K562 (cell line): ENCODE results near the gene PTGIR.

Experiments
- ARNT ChIP-seq, 2 experiments: fragments of 450-650 bp; IDR thresholded peaks; 2 replicates each; pipeline ENCODE4 v1.6.1; 2016; ENCODE audit warnings: mild to moderate bottlenecking in 1 of 2
- POLR2G ChIP-seq: fragments of 200-400 bp; formaldehyde crosslinking; IDR thresholded peaks from 2 replicates; pipeline ENCODE4 v1.6.1; 2017; ENCODE audit warnings: low read depth, mild to moderate bottlenecking, antibody characterized with exemption, low read length, moderate library complexity

DNA sequence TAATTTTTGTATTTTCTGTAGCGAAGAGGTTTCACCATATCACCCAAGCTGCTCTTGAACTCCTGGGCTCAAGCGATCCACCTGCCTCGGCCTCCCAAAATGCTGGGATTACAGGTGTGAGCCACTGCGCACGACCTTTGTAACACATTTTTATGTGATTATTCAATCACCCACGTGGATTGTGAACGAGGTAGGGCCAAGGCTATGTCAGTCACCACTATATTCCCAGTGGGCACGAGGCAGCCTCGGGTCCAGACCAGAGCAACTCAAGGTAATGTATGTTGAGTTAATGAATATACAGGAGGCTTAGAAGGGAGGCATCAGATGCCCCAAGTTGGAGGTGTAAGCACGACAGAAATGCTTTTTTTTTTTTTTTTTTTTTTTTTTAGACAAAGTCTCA is 8.9 kb downstream of the PTGIR start:
- TF ChIP-seq POLR2G (no peak), ARNT (IDR thresholded peaks at IDR 0.05) (no peak)
